ENCODE data around the gene SEL1L3.

Gene SEL1L3

GRCh38 chr4:25879991-25880651 is 17.3 kb upstream of the SEL1L3 start:
- H3K9ac ChIP-seq: no peak overlapping the region
- H3K4me1 ChIP-seq: peaks cover 20% of the 10 kb centered on the region; the same call in 1 of the 2 replicates
- TF ChIP-seq Cebpa-rat (IDR thresholded peaks at IDR 0.05): peak; percentile 51; the same call in 1 of the 2 replicates
- peak overlapping the region; percentile 27 for H3K4me2 ChIP-seq
- H3K4me3 ChIP-seq: no peak overlapping the region
- H3K27ac ChIP-seq: no peak overlapping the region
- H4K20me1 ChIP-seq: no peaks in the 10 kb centered on the region
- H3K36me3 ChIP-seq: no peaks in the 10 kb centered on the region
- H3K9me3 ChIP-seq: no peaks in the 10 kb centered on the region
- H3K27me3 ChIP-seq: no peaks in the 10 kb centered on the region

DNA sequence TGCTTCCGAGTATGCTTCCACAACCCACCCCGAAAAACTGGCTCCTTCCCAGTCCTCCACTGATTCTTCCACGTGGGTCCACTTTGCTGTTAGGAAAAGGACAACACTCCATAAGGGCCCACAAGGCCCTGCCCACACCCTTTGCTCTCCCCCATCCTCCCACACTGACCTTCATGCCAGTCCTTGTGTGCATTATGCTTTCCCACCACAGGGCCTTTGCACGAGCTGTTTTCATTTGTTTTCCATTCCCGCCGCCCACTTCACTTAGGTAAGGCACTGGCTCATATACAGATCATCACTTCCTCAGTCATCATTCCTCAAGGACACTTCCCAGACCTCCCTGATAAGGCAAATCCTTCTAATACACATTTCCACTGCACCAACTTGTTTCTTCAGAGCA is 16.8 kb upstream of the SEL1L3 start:
- Histone ChIP-seq H3K4me3 (no peak overlapping the region), H3K4me1 (peaks cover 25% of the 10 kb centered on the region; the same call in 1 of the 2 replicates), H3K9me3 (no peaks in the 10 kb centered on the region), H3K27ac (no peak overlapping the region), H3K4me2 (no peak overlapping the region), H3K36me3 (no peaks in the 10 kb centered on the region), H3K9ac (no peak overlapping the region), H3K27me3 (no peaks in the 10 kb centered on the region), H4K20me1 (no peaks in the 10 kb centered on the region)
- TF ChIP-seq Cebpa-rat (IDR thresholded peaks at IDR 0.05): no peak

GRCh38 chr4:25879091-25879584 is 16.4 kb upstream of the SEL1L3 start:
- no peak overlapping the region for H3K27ac ChIP-seq
- peaks cover 25% of the 10 kb centered on the region; the same call in 1 of the 2 replicates for H3K4me1 ChIP-seq
- no peak overlapping the region for H3K4me3 ChIP-seq
- H3K4me2 ChIP-seq: no peak overlapping the region
- H3K27me3 ChIP-seq: no peaks in the 10 kb centered on the region
- no peak overlapping the region for H3K9ac ChIP-seq
- no peaks in the 10 kb centered on the region for H3K9me3 ChIP-seq
- TF ChIP-seq Cebpa-rat (IDR thresholded peaks at IDR 0.05): no peak
- no peaks in the 10 kb centered on the region for H3K36me3 ChIP-seq
- no peaks in the 10 kb centered on the region for H4K20me1 ChIP-seq

GRCh38 chr4:25878676-25879075 is 15.9 kb upstream of the SEL1L3 start:
- Histone ChIP-seq H4K20me1 (no peaks in the 10 kb centered on the region), H3K9ac (no peak overlapping the region)

DNA sequence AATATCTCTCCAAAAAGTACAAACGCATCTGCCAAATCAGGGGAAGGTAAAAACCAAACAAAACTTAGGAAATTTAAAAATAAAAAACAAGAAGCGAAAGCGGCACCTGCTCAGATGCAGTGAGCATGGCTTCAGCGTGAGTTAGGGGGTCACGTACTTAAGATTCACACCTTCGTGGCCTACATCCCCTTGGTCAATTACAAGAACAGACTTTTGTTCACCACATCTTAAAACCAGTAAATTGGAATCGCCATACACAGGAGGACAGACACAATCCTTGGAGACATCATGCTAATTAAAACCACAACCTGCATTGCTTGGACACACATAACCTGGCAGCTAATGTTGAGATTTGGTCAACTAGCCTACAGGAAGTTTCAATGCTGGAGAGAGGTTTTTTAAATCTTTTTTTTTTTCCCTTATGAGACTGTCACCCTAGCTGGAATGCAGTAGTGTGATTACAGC is 12.5 kb upstream of the SEL1L3 start:
- no peak overlapping the region for H3K9ac ChIP-seq
- H3K4me1 ChIP-seq: peaks cover 41% of the 10 kb centered on the region
- H3K36me3 ChIP-seq: no peaks in the 10 kb centered on the region
- peak overlapping the region; percentile 32; the same call in 1 of the 2 replicates for H3K4me2 ChIP-seq
- H4K20me1 ChIP-seq: no peaks in the 10 kb centered on the region
- peaks cover 20% of the 10 kb centered on the region for H3K9me3 ChIP-seq
- no peak for TF ChIP-seq Cebpa-rat (IDR thresholded peaks at IDR 0.05)
- H3K4me3 ChIP-seq: no peak overlapping the region
- H3K27me3 ChIP-seq: no peaks in the 10 kb centered on the region
- H3K27ac ChIP-seq: no peak overlapping the region

More at GRCh38 chr4:25878676-25879075, 15.9 kb upstream of the SEL1L3 start:
- Histone ChIP-seq H3K27ac (no peak overlapping the region), H3K27me3 (no peaks in the 10 kb centered on the region), H3K4me3 (no peak overlapping the region), H3K4me2 (no peak overlapping the region), H3K36me3 (no peaks in the 10 kb centered on the region), H3K4me1 (peaks cover 25% of the 10 kb centered on the region; the same call in 1 of the 2 replicates), H3K9me3 (no peaks in the 10 kb centered on the region)
- TF ChIP-seq Cebpa-rat (IDR thresholded peaks at IDR 0.05): no peak

GRCh38 chr4:25874655-25875054 is 11.9 kb upstream of the SEL1L3 start:
- Histone ChIP-seq H4K20me1 (no peaks in the 10 kb centered on the region), H3K4me3 (no peak overlapping the region), H3K4me1 (peaks cover 44% of the 10 kb centered on the region), H3K9me3 (peaks cover 26% of the 10 kb centered on the region), H3K36me3 (no peaks in the 10 kb centered on the region), H3K27ac (no peak overlapping the region), H3K27me3 (no peaks in the 10 kb centered on the region), H3K9ac (no peak overlapping the region), H3K4me2 (no peak overlapping the region)
- TF ChIP-seq Cebpa-rat (IDR thresholded peaks at IDR 0.05): no peak

- Histone ChIP-seq H3K4me1 (peaks cover 49% of the 10 kb centered on the region), H3K9me3 (peaks cover 35% of the 10 kb centered on the region), H3K4me2 (peak overlapping the region; percentile 52; the same call in 1 of the 2 replicates), H3K27me3 (no peaks in the 10 kb centered on the region), H3K9ac (no peak overlapping the region), H3K36me3 (no peaks in the 10 kb centered on the region), H3K27ac (no peak overlapping the region), H4K20me1 (no peaks in the 10 kb centered on the region), H3K4me3 (no peak overlapping the region)
- no peak for TF ChIP-seq Cebpa-rat (IDR thresholded peaks at IDR 0.05)
These were observed 10.9 kb upstream of the SEL1L3 start for GRCh38 chr4:25873632-25874129.

GRCh38 chr4:25872851-25873631 is 10.3 kb upstream of the SEL1L3 start:
- Histone ChIP-seq H4K20me1 (no peaks in the 10 kb centered on the region), H3K4me3 (no peak overlapping the region), H3K36me3 (no peaks in the 10 kb centered on the region), H3K4me1 (peaks cover 52% of the 10 kb centered on the region), H3K27me3 (no peaks in the 10 kb centered on the region), H3K4me2 (peak overlapping the region; percentile 52), H3K27ac (no peak overlapping the region), H3K9me3 (peaks cover 38% of the 10 kb centered on the region), H3K9ac (no peak overlapping the region)
- no peak for TF ChIP-seq Cebpa-rat (IDR thresholded peaks at IDR 0.05)

DNA sequence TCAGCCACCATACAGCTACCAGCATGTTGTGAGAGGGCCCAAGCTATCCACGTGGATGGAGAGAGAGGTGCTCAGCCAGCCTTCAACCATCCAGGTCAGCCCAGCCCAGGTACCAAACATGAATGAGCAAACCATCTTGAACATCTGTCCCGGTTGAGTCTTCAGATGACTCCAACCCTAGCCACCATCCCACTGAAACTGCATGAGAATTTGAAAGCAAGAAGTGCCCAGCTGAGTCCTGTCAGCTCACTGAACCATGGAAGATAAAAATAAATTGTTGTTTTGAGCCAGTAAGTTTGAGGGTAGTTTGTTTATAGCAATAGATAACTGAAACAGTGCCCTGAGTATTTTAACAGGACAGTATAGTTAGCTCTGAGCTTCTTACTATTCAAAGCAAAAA is 7.3 kb upstream of the SEL1L3 start:
- no peak overlapping the region for H3K27ac ChIP-seq
- peak overlapping the region; percentile 47 for H3K4me2 ChIP-seq
- no peaks in the 10 kb centered on the region for H3K36me3 ChIP-seq
- peaks cover 75% of the 10 kb centered on the region for H3K4me1 ChIP-seq
- no peak for TF ChIP-seq Cebpa-rat (IDR thresholded peaks at IDR 0.05)
- no peaks in the 10 kb centered on the region for H3K27me3 ChIP-seq
- H3K9me3 ChIP-seq: peaks cover 38% of the 10 kb centered on the region
- no peak overlapping the region for H3K9ac ChIP-seq
- no peak overlapping the region; the same call in 1 of the 2 replicates for H3K4me3 ChIP-seq
- H4K20me1 ChIP-seq: no peaks in the 10 kb centered on the region
